Measurements from ENCODE around the gene MBD4.
"Not testable (repeated sequence)": the region's sequence is repeated elsewhere in the genome, so short reads cannot be mapped to it uniquely, and the experiment has no call there.

MBD4 gene

DNA sequence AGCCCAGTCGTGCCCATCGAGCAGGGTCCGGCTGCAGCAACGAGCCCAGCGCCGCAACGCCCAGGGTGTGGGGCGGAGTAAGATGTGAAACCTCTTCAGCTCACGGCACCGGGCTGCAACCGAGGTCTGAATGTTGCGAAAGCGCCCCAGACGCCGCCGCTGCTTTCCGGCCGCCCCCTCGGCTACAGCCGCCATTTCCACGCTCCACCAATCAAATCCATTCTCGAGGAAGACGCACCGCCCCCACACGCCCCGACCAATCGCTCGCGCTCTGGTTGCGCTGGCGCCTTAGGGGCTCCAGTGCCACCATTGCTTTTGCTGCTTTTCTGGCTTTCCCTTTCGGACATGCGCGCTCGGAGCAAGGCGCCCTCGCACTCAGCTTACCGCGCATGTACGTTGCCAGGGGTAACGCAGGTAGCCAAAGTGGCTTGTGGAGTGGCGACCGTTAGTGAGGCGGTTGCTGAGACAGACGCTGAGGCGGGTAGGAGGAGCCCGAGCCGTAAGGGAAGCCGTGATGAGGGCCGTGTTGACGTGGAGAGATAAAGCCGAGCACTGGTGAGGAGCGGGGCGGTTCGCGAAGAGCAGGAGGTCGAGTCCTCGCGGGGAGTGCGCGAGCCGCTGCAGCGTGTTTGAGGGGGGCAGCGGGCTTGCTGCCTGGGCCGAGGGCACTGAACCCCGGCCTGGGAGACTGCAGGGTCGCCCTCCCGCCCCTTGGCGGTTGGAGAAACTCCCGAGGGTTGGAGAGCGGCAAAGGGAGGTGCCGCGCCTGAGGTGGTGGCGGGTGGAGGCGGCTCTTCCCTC, at the start of gene MBD4, which contains the start of gene IFT122:
MBD4 (minus strand) TSS at position 132 of the 801 bp plus-strand sequence; CDS start at position 17, 115 bp downstream.
IFT122 (plus strand) TSS at position 408 of the 801 bp plus-strand sequence; CDS start at position 515, 107 bp downstream.
- DNase-seq, result peak; percentile 98

DNA sequence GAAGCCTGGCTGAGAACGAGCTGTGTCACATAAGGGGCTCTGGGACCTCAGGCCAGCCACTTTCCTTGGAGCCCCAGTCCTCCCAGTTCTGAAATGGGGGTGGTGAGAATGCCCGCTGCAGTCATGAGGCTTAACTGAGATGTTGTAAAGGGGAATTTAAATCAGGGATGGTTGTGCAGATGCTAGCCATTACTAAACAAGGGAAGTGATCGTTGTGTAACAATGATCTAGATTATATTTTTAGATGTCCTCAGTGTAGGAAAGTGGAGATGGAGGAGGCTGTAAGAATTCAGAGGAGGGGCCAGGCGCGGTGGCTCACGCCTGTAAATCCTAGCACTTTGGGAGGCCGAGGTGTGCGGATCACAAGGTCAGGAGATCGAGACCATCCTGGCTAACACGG, 49.5 kb upstream of the MBD4 start:
- DNase-seq, result not testable (repeated sequence)

DNA sequence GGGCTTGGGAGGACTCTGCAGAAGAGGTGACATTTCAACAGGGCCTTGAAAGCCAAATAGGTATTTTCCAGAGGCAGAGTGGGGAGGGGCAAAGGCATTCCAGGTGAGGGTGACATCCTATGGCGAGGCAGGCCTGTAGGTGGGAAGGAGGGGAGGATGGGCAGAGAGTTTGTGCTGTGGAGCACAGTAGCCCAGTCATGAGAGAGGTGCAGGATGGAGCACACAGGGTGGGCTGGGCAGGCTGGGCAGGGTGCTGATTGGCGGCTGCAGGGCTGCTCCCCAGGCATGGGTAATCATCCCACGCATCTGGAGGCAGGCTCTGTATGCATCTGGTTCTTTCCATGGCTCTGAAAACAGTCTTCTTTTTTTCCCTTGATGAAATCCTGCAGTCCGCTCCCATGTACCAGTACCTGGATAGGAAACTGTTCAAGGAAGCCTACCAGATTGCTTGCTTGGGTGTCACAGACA, 48.2 kb upstream of the MBD4 start:
- DNase-seq, result not testable (repeated sequence)

DNA sequence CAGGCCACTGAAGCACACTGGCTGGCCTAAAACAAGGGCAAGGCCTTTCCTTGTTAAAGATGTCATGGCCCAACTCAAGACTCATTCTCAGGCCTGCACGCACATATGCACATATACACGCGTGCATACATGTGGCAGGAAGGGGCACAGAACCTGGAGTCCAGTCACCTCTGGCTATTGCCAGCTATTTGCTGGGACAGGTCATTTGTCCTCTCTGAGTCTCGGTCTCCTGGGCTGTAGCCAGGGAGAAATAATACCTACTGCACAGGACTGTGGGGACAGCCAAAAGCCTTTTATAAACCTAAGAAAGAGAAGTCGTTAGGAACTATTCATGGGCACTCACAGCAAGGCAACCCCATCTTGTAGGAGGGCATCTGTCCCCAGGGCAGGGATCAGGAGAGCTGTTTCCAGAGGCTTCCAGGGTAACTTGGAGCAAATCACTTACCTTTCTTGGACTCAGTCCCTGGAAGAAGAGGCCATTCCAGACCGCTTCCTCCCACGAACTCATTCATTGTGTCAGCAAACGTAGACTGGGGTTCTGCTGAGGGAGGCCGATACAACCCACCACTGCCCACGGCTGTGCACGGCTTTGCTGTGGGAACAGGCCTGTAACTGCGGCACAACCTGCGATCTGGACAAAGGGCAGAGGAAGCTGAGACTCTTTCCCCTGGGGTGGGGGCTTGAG, 47.6 kb upstream of the MBD4 start:
- DNase-seq, result no peak

DNA sequence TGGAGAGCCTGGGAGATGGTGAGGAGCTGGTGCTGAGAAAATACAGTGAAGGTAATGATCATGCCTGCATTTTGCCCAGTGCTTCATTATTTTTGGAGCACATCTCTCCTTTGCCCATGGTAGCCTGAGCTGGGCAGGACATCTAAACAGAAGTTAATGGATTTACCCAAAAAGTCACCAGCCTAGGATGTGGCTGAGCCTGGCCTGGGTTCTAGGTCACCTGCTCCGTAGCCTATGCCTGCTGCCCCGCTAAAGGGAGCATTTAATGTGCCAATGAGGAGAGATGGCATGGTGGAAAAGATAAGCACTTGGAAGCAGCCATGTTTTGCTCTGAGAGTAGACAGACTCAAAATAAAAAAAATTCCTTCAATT, 46.9 kb upstream of the MBD4 start:
- no peak for DNase-seq

DNA sequence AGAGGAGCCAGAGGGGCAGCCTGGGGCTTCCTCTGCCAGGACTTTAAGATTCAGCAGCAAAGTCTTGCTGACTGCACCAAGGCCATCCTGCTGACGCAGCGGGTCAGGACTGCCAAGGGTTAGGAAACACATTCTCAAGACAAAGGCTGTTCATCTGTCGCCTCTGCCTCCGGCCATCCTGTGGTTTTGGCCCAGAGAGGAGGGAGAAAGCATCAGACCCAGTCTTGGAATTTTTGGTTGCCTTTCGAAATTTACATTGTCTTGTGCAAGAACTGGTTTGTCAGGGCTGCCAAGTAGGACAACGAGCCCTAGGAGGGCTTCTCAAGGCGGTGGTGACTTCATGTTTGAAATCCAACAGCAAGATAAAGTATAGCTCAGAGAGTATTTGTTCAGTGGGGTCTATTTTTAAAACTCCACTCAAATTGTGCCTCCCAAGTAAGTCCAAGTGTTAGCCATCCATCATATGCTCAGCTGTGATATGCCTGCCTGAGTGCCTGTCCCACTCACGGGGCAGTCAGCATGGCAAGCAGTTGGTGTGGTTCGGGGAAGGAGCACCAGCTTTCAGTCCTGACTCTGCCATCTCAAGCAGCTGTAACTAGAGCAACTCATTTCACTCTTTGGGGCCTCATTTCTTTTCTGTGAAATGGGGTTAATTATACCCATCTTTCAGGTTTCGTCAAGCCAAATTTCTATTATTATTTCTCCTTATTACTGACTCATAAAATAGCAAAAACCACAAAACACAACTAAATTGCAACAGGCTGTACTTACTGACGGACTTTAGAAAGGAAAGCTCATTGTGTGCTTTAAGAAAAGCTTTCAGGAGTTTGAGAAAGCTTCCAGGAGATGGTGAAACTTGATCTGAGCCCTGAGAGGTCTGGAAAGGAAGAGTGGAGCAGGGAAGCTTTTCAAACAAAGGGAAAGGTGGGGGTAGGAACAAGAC, 46.2 kb upstream of the MBD4 start:
- no peak for DNase-seq

DNA sequence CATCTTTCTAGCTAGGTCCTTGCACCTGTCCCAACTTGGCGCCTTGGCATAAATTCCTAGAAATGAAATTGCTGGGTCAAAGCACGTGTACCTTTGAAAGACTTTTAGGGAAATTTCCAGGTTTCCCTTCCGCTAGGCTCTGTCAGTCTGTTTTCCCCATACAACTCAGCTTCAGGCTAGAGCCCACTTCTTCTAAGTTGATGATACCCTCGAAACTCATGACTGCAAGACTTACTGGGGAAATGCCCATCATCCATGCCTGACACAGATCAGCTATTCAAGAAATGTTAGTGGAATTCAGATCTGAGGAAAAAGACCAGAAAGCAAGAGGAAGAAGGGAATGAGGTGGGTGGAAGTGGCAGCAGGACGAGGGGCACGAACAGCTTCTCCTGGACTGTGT, 45.4 kb upstream of the MBD4 start:
- DNase-seq, result not testable (repeated sequence)

DNA sequence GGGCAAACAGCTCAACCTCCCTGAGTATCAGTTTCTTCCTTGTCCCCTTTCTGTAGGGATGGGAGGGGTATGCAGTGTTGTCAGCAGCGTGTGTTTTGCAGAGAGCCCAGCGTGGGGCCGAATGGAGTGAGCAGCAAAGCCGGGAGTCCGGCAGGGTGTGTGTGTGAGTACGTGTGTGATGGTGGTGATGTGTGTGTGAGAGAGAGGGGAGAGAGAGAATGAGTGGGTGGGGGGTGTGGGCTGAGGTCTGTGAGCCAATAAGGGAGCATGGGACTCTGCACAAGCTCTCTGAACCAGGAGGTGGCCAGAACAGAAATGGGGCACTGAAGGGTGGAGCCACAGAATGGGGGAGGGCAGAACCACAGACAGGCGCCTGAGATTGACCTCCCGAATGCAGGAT, 44.1 kb upstream of the MBD4 start:
- no peak for DNase-seq

DNA sequence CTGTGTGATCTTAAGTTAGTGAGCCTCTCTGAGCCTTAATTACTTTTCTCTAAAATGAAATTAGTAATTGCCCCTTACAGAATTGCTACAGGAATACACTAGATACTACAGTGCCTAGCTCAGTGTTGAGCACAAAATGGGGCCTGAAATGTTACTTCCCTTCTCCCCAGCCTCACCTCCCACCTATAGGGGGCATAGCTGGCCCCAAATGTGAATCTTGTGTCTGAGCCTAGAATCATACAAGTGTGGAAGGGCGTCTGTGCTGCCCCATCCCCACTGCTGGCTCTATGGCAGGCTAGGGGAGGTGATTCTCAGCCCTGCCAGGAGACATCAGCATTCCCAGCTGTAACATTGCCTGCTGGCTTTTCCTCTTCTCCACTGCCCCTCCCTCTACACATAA, 43.0 kb upstream of the MBD4 start:
- DNase-seq, result no peak

DNA sequence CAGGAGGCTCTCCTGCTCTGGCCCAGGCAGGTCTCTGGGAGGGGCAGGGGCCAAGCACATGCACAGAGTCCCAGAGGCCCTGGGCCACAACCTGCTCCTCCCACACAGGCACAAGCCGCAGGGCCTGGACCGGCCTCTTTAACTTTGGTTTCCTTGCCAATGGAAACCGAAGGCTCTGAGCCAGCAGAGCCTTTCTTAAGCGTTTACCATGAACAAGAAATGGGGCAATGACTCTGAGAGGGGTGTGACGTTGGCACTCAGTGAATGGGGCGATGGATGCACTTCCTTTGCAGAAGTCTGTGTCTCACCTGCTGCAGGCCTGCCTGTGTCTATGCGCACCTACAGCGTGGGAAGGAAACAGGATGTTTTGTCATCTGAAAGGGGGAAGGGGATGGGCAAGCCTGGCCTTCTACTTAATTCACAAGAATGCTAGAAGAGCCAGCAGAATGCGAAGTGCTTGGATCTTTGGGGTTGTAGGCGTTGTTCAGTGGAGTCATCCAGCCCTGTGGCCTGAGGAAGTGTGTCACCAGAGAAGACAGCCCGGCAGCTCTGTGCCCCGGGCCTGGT, 42.1 kb upstream of the MBD4 start:
- no peak for DNase-seq

DNA sequence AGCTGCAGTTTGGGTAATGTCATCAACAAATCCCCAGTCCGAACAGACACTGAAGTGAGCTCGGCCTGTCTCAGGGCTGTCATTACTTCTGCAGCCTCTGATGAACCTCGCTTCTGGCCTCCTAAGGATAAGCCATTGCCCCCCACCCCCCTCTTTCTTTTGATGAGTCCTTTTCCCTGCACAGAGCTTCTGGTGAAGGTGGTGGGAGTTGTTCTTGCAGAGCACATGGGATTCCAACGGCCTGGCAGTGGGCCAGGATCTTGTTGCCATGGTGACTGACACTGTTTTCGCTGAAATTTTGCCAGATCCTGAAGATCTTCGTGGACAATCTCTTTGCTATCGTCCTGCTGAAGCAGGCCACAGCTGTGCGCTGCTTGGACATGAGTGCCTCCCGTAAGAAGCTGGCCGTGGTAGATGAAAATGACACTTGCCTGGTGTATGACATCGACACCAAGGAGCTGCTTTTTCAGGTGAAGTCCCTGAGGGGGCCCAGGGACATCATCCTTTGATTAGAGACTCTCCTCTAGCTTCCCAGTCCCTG, 41.5 kb upstream of the MBD4 start:
- DNase-seq, result not testable (repeated sequence)

DNA sequence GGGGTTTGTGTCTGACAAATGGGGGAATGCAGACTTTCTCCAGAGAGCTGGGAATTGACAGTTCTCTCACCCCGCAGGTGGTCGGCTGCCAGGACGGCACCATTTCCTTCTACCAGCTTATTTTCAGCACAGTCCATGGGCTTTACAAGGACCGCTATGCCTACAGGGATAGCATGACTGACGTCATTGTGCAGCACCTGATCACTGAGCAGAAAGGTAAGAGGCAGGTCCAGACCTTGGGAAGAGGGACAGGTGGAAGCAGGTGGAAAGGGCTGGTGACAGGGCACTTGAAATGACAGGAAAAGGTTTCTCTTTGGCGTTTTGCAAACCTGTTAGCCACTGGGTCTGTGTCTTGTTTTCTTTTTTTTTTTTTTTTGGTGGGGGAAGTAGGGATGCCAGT, 36.8 kb upstream of the MBD4 start:
- no peak for DNase-seq

DNA sequence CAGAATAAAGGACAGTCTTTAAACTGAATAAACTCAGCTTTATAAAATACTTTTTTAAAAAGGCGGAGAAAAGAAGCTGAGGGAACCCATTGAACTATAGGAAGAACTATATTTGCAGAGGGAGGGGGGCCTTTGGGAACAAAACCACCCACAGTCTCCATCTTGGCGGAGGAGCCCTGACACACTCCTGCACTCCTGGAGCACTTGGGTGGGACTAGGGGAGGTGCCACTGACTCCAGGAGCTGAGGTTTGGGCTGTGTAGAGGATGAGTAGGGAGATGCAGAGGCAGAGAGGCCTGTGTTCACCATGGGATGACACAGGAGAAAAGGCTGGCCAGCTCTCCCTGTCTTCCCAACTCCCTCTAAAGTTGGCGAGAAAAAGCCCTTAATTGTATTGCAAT, 36.1 kb upstream of the MBD4 start:
- no peak for DNase-seq

DNA sequence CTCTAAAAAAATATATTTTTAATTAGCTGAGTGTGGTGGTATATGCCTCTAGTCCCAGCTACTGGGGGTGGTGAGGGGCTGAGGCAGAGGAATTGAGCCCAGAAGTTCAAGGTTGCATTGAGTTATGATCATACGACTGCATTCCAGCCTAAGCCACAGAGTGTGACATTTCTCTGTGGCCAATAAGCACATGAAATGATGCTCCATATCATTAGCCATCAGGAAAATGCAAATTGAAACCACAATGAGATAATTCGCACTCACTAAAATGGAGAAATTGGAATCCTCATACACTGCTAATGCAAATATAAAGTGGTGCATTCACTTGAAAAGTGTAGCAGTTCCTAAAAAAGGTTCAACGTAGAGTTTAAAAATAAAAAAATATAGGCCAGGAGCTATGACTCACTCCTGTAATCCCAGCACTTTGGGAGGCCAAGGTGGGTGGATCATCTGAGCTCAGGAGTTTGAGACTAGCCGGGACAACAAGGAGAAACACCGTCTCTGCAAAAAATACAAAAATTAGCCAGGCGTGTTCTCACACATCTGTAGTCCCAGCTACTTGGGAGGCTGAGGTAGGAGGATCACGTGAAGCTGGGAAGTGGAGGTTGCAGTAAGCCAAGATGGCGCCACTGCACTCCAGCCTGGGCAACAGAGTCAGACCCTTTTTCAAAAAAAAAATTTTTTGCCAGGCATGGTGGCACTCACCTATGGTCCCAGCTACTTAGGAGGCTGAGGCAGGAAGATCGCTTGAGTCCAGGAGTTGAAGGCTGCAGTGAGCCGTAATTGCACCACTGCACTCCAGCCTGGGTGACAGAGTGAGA, 35.4 kb upstream of the MBD4 start:
- no peak for DNase-seq

DNA sequence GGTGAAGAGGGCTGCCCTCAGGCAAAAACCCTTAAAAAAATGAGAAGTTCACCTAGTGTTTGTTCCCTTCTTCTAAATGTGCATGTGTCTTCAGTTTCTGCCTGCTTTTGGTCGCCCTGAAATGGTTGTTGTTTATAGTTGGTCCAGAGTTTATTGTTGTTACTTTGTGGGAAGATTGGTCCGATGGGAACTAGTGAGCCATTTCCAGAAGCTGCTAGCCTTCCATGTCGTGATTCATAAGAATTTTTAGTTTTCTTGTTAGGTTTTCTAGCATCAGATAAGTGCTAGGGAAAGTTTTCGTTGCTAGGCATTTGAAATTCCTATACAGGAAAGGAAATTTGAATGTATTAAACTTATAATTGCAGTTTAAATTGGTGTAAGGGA, 34.0 kb upstream of the MBD4 start:
- DNase-seq, result no peak

DNA sequence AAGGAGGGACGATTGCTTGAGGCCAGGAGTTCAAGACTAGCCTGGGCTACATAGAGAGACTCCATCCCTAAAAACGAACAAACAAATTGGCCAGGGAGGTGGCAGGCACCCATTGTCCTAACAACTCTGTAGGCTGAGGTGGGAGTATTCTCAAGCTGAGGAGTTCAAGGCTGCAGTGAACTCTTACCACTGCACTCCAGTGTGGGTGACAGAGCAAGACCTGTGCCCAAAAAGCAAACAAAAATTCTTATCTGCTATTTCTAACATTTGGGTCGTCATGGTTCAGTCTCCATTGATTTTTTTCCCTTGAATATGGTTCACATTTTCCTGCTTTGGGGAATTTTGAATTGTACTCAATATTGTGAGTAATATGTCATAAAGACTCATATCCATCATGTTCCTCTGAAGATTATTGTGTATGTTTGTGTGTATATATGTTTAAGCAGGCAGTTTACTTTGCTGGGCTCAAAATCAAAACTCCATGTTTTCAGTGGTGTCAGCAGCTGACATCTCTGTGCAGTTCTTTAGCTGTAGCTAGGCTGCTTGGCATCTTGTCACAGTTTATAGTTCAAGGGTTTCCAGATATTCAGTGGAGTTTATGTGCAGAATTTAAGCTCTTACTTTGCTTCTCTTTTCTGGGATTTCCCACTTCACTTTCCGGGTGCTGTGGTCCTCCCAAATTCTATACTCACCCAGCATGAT, 33.5 kb upstream of the MBD4 start:
- no peak for DNase-seq

DNA sequence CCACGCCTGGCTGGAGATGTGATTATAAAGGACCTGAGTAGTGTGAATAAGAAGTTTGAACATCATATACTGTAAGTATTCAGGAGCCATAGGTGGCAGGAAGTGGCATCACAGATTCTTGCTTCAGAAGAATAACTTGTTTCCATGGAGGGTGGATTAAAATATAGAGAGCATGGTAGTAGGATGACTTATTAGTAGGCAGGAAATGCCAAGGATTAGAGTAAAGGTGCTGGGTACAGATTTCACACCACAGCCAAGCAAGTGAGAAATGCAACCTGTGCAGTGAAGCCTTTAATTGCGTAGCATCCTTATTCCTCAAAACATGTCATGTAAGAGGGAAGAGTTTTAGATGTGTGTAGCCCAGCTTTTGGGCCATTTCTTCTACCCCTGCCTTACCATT, 31.1 kb upstream of the MBD4 start:
- DNase-seq, result no peak

DNA sequence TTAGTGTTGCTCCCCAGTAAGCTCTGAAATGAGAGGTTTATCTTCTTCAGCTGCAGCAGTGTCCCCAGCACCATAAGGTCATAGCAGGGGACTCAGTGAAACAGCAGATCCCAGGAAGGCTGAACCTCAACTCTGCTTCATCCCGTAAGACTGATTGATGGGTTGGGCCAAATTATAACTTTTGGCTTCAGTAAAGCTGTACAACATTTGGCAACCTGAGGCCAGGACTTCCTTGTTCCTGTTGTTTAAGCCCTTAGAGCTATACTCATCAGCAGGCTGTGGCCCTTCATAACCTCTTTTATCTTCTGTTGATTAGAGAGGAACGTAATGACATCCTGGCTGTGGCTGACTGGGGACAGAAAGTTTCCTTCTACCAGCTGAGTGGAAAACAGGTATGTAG, 29.3 kb upstream of the MBD4 start:
- no peak for DNase-seq

DNA sequence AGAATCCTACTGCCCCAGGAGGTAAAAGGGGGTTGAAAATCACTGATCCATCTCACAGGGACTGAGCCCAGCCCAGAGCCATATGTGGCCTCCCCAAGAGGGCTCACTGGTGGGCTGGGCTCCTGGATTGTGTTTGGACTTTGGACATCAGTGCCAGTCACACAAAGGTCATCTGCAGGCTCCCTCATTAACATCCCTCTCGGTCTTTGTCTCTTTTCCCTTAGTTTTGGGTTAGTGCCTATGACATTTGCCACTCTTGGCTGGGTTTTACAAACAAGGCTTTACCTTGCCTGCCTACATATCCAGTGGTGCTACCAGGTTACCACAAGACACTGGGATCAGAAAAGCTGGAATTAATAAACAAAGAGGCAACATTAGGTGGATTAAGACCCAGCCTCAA, 28.2 kb upstream of the MBD4 start:
- DNase-seq, result no peak

DNA sequence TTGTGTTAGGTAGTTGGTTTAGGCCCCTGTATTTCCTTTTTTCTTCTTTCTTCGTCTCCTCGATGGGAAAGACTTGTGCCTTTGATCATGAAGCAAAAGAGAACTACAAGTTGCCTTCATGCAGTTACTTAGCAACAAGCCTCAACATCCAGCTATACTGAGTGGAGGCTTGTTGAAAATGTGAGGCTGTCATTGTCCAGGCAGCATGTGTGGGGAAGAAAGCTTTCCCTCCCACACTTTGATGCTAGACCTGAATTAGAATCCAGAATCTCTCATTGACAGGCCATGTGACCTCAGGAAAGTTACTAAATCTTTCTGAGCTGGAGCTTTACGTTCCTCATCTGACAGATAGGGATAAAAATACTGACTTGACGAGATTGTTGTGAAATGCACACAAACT, 24.0 kb upstream of the MBD4 start:
- DNase-seq, result no peak

DNA sequence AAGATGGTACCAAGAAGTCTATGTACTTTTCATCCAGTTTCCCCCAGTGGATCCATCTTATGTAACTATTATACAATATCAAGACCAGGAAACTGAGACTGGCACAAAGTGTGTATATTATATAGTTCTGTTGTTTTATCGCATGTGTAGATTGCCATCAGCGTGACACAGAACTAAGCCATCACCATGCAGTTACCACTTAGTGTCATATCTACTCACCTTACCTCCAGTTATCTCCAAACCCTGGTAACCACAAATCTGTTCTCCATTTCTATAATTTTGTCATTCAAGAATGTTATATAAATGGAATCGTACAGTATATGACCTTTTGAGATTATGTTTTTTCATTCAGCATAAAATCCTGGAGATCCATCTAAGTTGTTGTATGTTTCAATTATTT, 23.3 kb upstream of the MBD4 start:
- no peak for DNase-seq
